ENCODE measurements around the gene SEMA6B. TPM values are rescaled to one million over a fixed set of nuclear protein-coding genes. Genes with fewer than 3 reads are reported as not detected.

SEMA6B gene
- total RNA-seq, 1 experiment from 2014 or later = 38.4 TPM

- no peak for TF ChIP-seq CTCF (conservative IDR thresholded peaks at IDR 0.05)
- Histone ChIP-seq H2AFZ (ENCODE audit: low read length) (no peak overlapping the region), H2BK20ac (ENCODE audit: low read depth, low read length, poor library complexity, severe bottlenecking) (no peak overlapping the region), H4K8ac (replicated peaks; ENCODE audit: insufficient read length, low read depth, low read length) (no peak overlapping the region), H2BK120ac (ENCODE audit: low read depth, low read length, poor library complexity, severe bottlenecking) (no peak overlapping the region), H2BK15ac (ENCODE audit: low read depth, low read length) (no peak overlapping the region), H3K56ac (ENCODE audit: insufficient read length, low read depth, low read length) (no peak overlapping the region), H3K4ac (ENCODE audit: low read depth, low read length) (no peak overlapping the region), H2BK12ac (ENCODE audit: insufficient read length, low read depth, low read length) (no peak overlapping the region), H2AK5ac (ENCODE audit: insufficient read length, low read length) (no peak overlapping the region), H3K9me3 (ENCODE audit: control insufficient read depth, low read depth, low read length) (no peaks in the 10 kb centered on the region), H4K20me1 (ENCODE audit: control insufficient read depth, insufficient read depth, insufficient read length) (no peaks in the 10 kb centered on the region), H3K27me3 (ENCODE audit: insufficient read depth, low read length) (no peaks in the 10 kb centered on the region; the same call in 1 of the 2 replicates), H3K23me2 (ENCODE audit: insufficient read length, low read depth, low read length, poor library complexity, severe bottlenecking) (peaks cover 3% of the 10 kb centered on the region), H4K5ac (ENCODE audit: insufficient read length, low read depth, low read length) (no peak overlapping the region), H3K4me2 (ENCODE audit: insufficient read depth, insufficient read length, low read length) (no peak overlapping the region), H3K4me1 (ENCODE audit: insufficient read depth, low read length) (no peaks in the 10 kb centered on the region), H3K18ac (ENCODE audit: insufficient read length, low read depth, low read length) (no peak overlapping the region), H3K23ac (ENCODE audit: insufficient read length, low read depth, low read length) (no peak overlapping the region), H3K27ac (ENCODE audit: insufficient read length, low read depth, low read length) (no peak overlapping the region), H3K14ac (ENCODE audit: insufficient read depth, low read length) (no peak overlapping the region), H3T11ph (ENCODE audit: low read length) (no peak overlapping the region), H3K79me2 (ENCODE audit: insufficient read depth, low read length) (no peaks in the 10 kb centered on the region), H4K91ac (ENCODE audit: insufficient read length, low read depth, low read length) (no peak overlapping the region), H3K79me1 (ENCODE audit: insufficient read depth, low read depth, low read length, poor library complexity, severe bottlenecking) (no peaks in the 10 kb centered on the region), H2BK5ac (ENCODE audit: insufficient read length, low read length) (no peak overlapping the region), H3K9ac (ENCODE audit: extremely low read depth, insufficient read length, low read length) (no peak overlapping the region)
- Mint-ChIP-seq H3K27me3 (ENCODE audit: low read depth) (peaks cover 66% of the 10 kb centered on the region), H3K9me3 (peaks cover 0 to 2% of the 10 kb centered on the region in 2 experiments; a peak in 3 of 5 replicates), H3K4me3 (no peak overlapping the region; a peak in 1 of 5 replicates), H3K36me3 (ENCODE audit: insufficient read depth in 1 of 3, low read depth in 3 of 3) (no peaks in the 10 kb centered on the region), H3K27ac (no peak overlapping the region), H3K4me1 (peaks cover 12 to 44% of the 10 kb centered on the region in 2 experiments)
- no CpG with 5 or more reads among the region's 6 CpGs for WGBS (ENCODE audit: extremely low coverage, insufficient read length, low lambda C conversion rate)
- DNase-seq = no peak
Measured at GRCh38 chr19:4586691-4587090, 27.2 kb upstream of the SEMA6B start.

All from H9 (cell line).